Esophagus muscularis mucosa (tissue), 4 donors: ENCODE results near the gene BTBD9. TPM values are rescaled to one million over a fixed set of nuclear protein-coding genes. Genes with fewer than 3 reads are reported as not detected.

ENCODE experiments used
- DNase-seq: peaks from one replicate; pipeline ENCODE4 v3.0.0-alpha.2; 2017; ENCODE audit errors: extremely low spot score
- H3K27ac ChIP-seq, 4 donors: fragments of 200-600 bp; sonication (generic); replicated peaks in 1 of 4; 1 replicate in 3 of 4; 2 replicates in 1 of 4; pipeline ENCODE4 v1.5.1; 2016 to 2019; ENCODE audit warnings: mild to moderate bottlenecking in 1 of 4
- H3K27me3 ChIP-seq, 4 donors: fragments of 200-600 bp; sonication (generic); one replicate each; pipeline versions ENCODE4 v1.5.1 to v1.6.0; 2016 to 2019
- H3K36me3 ChIP-seq, 4 donors: fragments of 200-600 bp; sonication (generic); one replicate each; pipeline ENCODE4 v1.5.1; 2016 to 2019
- H3K4me1 ChIP-seq, 4 donors: fragments of 200-600 bp; sonication (generic); one replicate each; pipeline ENCODE4 v1.5.1; 2016 to 2019
- H3K4me3 ChIP-seq, 4 donors: fragments of 200-600 bp; sonication (generic); 1 replicate in 2 of 4; 2 replicates in 2 of 4; pipeline ENCODE4 v1.5.1; 2016 to 2019; ENCODE audit warnings: mild to moderate bottlenecking in 4 of 4, moderate library complexity in 1 of 4
- H3K9me3 ChIP-seq, 4 donors: fragments of 200-600 bp; sonication (generic); 1 replicate in 3 of 4; 2 replicates in 1 of 4; pipeline ENCODE4 v1.5.1; 2016 to 2019
- EP300 ChIP-seq: sonication (generic); formaldehyde crosslinking; IDR thresholded peaks from one replicate; pipeline ENCODE4 v1.6.1; 2017; ENCODE audit warnings: antibody characterized with exemption
- POLR2A ChIP-seq: fragments of 450-650 bp; IDR thresholded peaks from one replicate; pipeline ENCODE4 v1.6.1; 2017; ENCODE audit warnings: antibody characterized with exemption, moderate library complexity, mild to moderate bottlenecking, low read depth
- POLR2AphosphoS5 ChIP-seq, 2 donors: sonication (generic); formaldehyde crosslinking; IDR thresholded peaks; one replicate each; pipeline ENCODE4 v1.6.1; 2017; ENCODE audit warnings: antibody characterized with exemption in 2 of 2
- whole genome bisulfite sequencing: methylation state at CpG from one replicate; pipeline ENCODE4 v1.1.5; 2018; 5-methylcytosine and 5-hydroxymethylcytosine counted together
- intact Hi-C: fragments of 100-400 bp; cut with DNase I; formaldehyde crosslinking; loops from one replicate; pipeline ENCODE4 v1.15.1; 2023
- total RNA-seq, 4 donors: library from RNA; depleted of rRNA; stranded (reverse); fragments of >200 nt; gene quantifications; one replicate each; pipeline versions ENCODE4 v1.1.0 to v1.2.1, GENCODE V29; 2016
- TF ChIP-seq, protein P1 (sequence below), 3 experiments: fragments of 200-600 bp in 2 of 3; fragments of 450-650 bp in 1 of 3; sonication (generic) in 2 of 3; IDR thresholded peaks; one replicate each; pipeline ENCODE4 v1.5.1; 2017 to 2019; ENCODE audit warnings: antibody characterized with exemption in 3 of 3, mild to moderate bottlenecking in 2 of 3, moderate library complexity in 1 of 3

BTBD9 gene
- total RNA-seq, 4 donors from 2014 or later = 9.4 to 14.1 (median 11.2) TPM

- Histone ChIP-seq H3K36me3 (peaks cover 4 to 25% (median 17%) of the 10 kb centered on the region in 4 donors), H3K4me3 (no peak overlapping the region), H3K9me3 (no peaks in the 10 kb centered on the region), H3K27me3 (no peaks in the 10 kb centered on the region), H3K4me1 (no peaks in the 10 kb centered on the region), H3K27ac (no peak overlapping the region)
- intact Hi-C loops = no loop called here
- WGBS = 93% methylated on average over 3 of the region's 3 CpGs
- DNase-seq = no peak
- no peak for TF ChIP-seq POLR2A
- TF ChIP-seq, protein P1, sequence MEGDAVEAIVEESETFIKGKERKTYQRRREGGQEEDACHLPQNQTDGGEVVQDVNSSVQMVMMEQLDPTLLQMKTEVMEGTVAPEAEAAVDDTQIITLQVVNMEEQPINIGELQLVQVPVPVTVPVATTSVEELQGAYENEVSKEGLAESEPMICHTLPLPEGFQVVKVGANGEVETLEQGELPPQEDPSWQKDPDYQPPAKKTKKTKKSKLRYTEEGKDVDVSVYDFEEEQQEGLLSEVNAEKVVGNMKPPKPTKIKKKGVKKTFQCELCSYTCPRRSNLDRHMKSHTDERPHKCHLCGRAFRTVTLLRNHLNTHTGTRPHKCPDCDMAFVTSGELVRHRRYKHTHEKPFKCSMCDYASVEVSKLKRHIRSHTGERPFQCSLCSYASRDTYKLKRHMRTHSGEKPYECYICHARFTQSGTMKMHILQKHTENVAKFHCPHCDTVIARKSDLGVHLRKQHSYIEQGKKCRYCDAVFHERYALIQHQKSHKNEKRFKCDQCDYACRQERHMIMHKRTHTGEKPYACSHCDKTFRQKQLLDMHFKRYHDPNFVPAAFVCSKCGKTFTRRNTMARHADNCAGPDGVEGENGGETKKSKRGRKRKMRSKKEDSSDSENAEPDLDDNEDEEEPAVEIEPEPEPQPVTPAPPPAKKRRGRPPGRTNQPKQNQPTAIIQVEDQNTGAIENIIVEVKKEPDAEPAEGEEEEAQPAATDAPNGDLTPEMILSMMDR (IDR thresholded peaks at IDR 0.05) = no peak
- TF ChIP-seq POLR2AphosphoS5 (IDR thresholded peaks at IDR 0.05) = no peak
- TF ChIP-seq EP300 = no peak
Measured at GRCh38 chr6:38658418-38659167, 18.9 kb upstream of the BTBD9 start.

DNA sequence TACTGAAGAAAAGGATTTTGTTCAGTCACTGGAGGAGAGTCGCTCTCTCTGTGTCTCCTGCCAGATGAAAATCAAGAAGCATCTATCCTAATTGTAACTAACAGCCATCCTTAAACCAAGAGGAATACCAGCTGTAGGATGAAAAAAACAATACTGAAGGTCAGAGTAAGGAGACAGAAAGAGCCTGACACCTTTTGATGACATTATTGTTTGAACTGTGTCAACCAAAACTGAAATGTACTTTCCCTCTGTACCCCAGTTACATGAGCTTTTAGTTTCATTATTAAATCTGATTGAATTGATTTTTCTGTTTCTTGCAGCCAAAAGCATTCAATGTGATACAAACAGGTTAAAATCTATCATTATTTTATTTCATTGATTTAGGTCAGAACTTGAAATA is 17.2 kb upstream of the BTBD9 start:
- no peaks in the 10 kb centered on the region for H3K4me1 ChIP-seq
- TF ChIP-seq, protein P1 (IDR thresholded peaks at IDR 0.05) = no peak
- TF ChIP-seq POLR2A = no peak
- no peak for TF ChIP-seq POLR2AphosphoS5 (IDR thresholded peaks at IDR 0.05)
- no peak for TF ChIP-seq EP300
- no peaks in the 10 kb centered on the region for H3K27me3 ChIP-seq
- H3K9me3 ChIP-seq = no peaks in the 10 kb centered on the region
- no peak for DNase-seq
- no peak overlapping the region for H3K4me3 ChIP-seq
- WGBS = 100% methylated on average over 1 of the region's 1 CpG
- H3K27ac ChIP-seq = no peak overlapping the region
- intact Hi-C loops = no loop called here
- H3K36me3 ChIP-seq = peaks cover 4 to 25% (median 17%) of the 10 kb centered on the region in 4 donors

GRCh38 chr6:38654263-38654662 is 14.5 kb upstream of the BTBD9 start:
- Histone ChIP-seq H3K27ac (no peak overlapping the region), H3K9me3 (no peaks in the 10 kb centered on the region), H3K4me3 (no peak overlapping the region), H3K27me3 (no peaks in the 10 kb centered on the region), H3K4me1 (no peaks in the 10 kb centered on the region), H3K36me3 (peaks cover 3 to 21% (median 13%) of the 10 kb centered on the region in 4 donors)
- intact Hi-C loops = no loop called here
- no peak for DNase-seq
- TF ChIP-seq POLR2A (no peak), POLR2AphosphoS5 (IDR thresholded peaks at IDR 0.05) (no peak), EP300 (no peak)
- TF ChIP-seq, protein P1 (IDR thresholded peaks at IDR 0.05) = no peak
- 98% methylated on average over 2 of the region's 2 CpGs for WGBS

DNA sequence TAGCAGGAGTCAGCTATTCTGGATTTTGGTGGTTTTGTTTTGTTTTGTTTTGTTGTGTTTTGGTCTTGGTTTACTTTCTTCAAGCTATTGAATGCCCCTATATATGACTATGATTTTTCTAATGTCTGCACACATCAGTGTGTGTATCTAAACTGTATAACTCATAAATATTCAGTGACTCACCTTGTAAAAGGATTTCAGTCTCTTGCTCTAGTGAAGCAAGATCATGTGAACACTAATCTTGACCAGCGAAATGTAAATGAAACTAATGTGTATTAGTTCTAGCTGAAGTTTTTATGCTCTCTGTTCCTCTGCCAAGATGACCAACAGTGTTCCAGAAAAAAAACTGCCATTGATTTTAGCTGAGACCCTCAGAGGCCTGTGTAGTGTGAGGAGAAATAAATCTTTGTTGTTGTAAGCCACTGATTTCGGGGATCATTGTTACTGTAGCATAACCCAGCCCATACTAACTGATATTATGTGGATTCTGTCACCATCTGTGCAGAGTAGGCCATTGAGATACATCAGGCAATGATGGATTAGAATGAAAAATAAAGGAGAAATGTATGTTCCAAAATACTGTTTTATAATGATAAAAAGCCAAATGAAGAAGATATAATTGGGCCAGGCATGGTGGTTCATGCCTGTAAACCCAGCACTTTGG is 11.5 kb upstream of the BTBD9 start:
- DNase-seq = no peak
- H3K4me3 ChIP-seq = no peak overlapping the region
- WGBS = 97% methylated on average over 2 of the region's 2 CpGs
- TF ChIP-seq EP300 (no peak), POLR2A (no peak), POLR2AphosphoS5 (IDR thresholded peaks at IDR 0.05) (no peak)
- TF ChIP-seq, protein P1 (IDR thresholded peaks at IDR 0.05) = no peak
- H3K9me3 ChIP-seq = no peaks in the 10 kb centered on the region
- peaks cover 0 to 6% (median 0%) of the 10 kb centered on the region in 4 donors for H3K36me3 ChIP-seq
- no peaks in the 10 kb centered on the region for H3K4me1 ChIP-seq
- H3K27ac ChIP-seq = no peak overlapping the region
- H3K27me3 ChIP-seq = no peaks in the 10 kb centered on the region
- intact Hi-C loops = no loop called here
